Measurements from ENCODE around the gene ASCC3.

Gene ASCC3

DNA sequence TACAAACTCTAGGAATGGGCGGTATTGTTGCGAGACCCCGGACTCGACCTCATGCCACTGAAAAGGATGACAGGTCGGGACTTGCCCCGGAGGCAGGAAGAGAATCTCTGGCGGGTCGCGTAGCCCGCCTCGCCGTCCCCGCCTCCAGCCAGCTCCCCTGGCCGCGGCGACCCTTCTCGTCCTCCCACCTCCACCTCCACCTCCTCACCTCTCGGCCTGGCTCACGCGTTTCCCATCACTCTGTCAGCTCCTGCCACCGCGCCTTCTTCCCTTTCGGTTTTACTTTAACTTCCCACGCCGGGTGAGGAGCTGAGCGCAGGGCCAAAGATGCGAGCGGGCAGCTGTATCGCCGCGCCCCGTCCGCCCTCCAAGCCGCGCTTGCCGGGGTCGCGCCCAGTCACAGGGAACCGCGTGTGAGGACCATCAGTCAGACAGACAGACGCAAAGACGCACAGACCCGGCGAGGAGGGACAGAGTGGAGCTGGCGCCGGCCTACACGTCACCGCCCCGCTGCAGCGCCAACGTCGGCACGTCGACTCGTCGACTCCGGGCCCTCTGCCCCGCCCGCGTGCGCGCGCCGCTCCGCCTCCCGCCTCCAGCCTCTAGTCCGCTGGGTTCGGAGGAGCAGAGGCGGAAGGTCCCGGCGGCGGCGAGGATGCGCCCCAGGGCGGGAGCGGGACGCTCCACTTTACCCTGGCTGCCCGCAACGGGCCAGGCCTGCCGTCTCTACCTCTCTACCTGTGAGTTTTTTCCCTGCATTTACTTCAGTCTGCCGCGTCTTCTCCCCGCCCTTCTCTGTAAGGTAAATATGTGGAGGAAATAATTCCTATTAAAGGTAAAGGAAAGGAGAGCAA is at the start of gene ASCC3:
Gene ASCC3, minus strand, starts transcription at position 477 of the 854 bp plus-strand sequence. CDS start 13,332 bp downstream, outside the sequence.
- Mint-ChIP-seq H3K4me1 (ENCODE audit: low read depth) (peaks cover 49% of the 10 kb centered on the region), H3K27me3 (no peaks in the 10 kb centered on the region), H3K36me3 (ENCODE audit: low read depth) (peaks cover 44% of the 10 kb centered on the region), H3K27ac (peak within 1 kb of the TSS; percentile 100), H3K9me3 (no peaks in the 10 kb centered on the region), H3K4me3 (peak within 1 kb of the TSS; percentile 100)
- peak; percentile 95 for DNase-seq

DNA sequence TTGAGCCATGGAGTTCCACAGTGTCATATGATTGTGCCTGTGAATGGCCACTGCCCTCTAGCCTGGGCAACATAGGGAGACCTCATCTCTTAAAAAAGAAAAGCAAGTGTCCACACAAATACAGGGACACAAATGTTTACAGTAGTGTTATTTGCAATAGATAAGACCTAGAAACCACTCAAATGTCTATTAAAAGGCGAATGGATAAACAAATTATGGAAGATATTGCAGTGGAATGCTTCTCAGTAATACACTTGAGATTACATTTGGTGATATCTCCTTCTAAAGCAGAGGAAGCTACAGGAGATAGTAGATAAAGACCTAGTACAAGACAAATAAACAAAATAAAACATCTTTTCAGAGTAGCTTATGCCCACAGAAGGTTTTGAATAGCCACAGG is 44.6 kb upstream of the ASCC3 start:
- Mint-ChIP-seq H3K36me3 (ENCODE audit: low read depth) (no peaks in the 10 kb centered on the region), H3K27me3 (peaks cover 21% of the 10 kb centered on the region), H3K4me1 (ENCODE audit: low read depth) (no peaks in the 10 kb centered on the region)

DNA sequence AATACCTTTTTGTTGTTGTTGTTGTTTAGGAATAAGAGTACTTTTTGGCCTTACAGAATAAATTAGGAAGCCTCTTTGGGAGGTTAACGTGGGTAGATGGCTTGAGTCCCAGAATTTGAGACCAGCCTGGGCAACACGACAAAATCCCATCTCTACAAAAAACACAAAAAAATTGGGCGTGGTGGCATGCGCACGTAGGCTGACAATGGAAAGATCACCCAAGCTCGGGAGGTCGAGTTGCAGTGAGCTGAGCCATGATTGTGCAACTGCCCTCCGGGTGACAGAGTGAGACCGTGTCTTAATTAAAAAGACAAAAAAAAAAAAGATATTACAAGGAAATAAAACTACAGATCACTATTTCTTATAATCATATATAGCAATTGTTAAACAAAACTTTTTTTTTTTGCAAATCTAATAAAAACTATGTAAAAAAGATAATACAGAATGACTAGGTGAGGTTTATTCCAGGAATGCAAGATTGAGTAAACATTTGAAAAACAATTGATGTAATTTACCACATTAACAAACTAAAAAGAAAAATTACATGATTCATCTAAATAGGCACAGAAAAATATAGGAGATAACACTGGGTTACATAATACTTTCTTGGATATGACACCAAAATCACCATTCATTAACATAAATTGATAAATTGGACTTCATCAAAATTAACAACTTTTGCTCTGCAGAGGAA is 43.6 kb upstream of the ASCC3 start:
- Mint-ChIP-seq H3K4me1 (ENCODE audit: low read depth) (no peaks in the 10 kb centered on the region), H3K9me3 (no peaks in the 10 kb centered on the region), H3K27me3 (peaks cover 29% of the 10 kb centered on the region), H3K27ac (no peak overlapping the region), H3K36me3 (ENCODE audit: low read depth) (no peaks in the 10 kb centered on the region), H3K4me3 (no peak overlapping the region)
- no peak for DNase-seq

More for the DNA sequence above, 44.6 kb upstream of the ASCC3 start:
- no peaks in the 10 kb centered on the region for H3K9me3 Mint-ChIP-seq
- H3K27ac Mint-ChIP-seq = no peak overlapping the region
- no peak for DNase-seq
- H3K4me3 Mint-ChIP-seq = no peak overlapping the region

DNA sequence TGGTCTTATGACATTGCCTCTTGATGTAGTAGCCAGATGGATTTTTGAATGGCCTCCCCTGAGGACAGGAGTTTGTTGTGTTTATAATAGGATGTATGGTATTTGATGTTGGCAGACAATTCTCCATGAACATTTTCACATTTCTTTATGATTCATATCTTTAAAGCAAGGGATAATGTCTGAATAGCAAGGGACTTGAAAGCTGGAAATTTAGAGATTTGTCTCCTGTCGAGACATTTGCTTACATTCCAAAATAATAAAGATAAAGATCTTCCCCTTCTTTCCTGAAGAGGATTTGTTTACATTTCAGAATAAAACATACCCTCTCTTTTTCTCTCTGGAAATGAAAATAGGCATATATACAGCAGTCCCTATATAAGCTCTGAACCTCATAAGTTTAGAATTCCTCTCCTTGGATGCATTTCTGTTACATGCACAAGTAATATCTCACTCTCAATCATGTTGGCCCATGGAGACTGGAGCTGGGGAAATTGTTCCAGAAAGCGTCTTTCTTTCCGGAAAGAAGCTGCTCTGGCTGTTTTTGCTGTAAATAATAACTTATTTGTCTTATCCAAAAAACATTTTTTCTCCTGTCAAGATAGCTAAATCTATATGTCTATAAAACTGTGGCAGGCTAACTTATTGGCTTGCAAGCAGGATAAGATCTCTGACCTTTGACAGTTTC is 42.5 kb upstream of the ASCC3 start:
- peaks cover 34% of the 10 kb centered on the region for H3K27me3 Mint-ChIP-seq
- H3K4me3 Mint-ChIP-seq = no peak overlapping the region
- H3K27ac Mint-ChIP-seq = no peak overlapping the region
- H3K36me3 Mint-ChIP-seq (ENCODE audit: low read depth) = no peaks in the 10 kb centered on the region
- H3K4me1 Mint-ChIP-seq (ENCODE audit: low read depth) = no peaks in the 10 kb centered on the region
- no peak for DNase-seq
- H3K9me3 Mint-ChIP-seq = no peaks in the 10 kb centered on the region

- Mint-ChIP-seq H3K36me3 (ENCODE audit: low read depth) (no peaks in the 10 kb centered on the region), H3K4me3 (no peak overlapping the region), H3K9me3 (no peaks in the 10 kb centered on the region), H3K4me1 (ENCODE audit: low read depth) (no peaks in the 10 kb centered on the region), H3K27ac (no peak overlapping the region), H3K27me3 (peaks cover 38% of the 10 kb centered on the region)
- DNase-seq = no peak
Observed at GRCh38 chr6:100920028-100920605, 39.0 kb upstream of the ASCC3 start.

GRCh38 chr6:100918152-100918551 is 37.0 kb upstream of the ASCC3 start:
- no peak overlapping the region for H3K4me3 Mint-ChIP-seq
- DNase-seq = no peak
- no peak overlapping the region for H3K27ac Mint-ChIP-seq
- H3K27me3 Mint-ChIP-seq = peaks cover 46% of the 10 kb centered on the region
- no peaks in the 10 kb centered on the region for H3K9me3 Mint-ChIP-seq
- H3K4me1 Mint-ChIP-seq (ENCODE audit: low read depth) = no peaks in the 10 kb centered on the region
- no peaks in the 10 kb centered on the region for H3K36me3 Mint-ChIP-seq (ENCODE audit: low read depth)

DNA sequence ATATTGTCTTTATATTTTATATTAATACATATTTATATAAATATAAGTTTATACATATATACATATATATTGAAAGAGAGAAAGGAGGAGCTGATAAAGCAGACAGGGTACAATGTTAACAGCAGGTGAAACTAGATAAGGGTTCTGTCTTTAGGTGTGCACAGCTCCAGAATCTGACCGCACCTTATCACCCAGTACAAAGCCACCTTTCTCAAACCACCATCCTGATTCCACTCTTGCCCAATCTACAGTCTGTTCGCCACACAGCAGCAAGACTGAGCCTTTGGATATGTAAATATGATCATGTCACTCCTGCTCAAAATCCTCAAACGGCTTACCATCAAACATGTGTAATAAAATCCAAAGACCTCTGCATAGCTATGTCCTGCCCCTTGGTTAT is 34.7 kb upstream of the ASCC3 start:
- no peak for DNase-seq
- Mint-ChIP-seq H3K4me3 (no peak overlapping the region), H3K9me3 (no peaks in the 10 kb centered on the region), H3K4me1 (ENCODE audit: low read depth) (no peaks in the 10 kb centered on the region), H3K36me3 (ENCODE audit: low read depth) (no peaks in the 10 kb centered on the region), H3K27me3 (peaks cover 52% of the 10 kb centered on the region), H3K27ac (no peak overlapping the region)

- H3K27me3 Mint-ChIP-seq = peaks cover 39% of the 10 kb centered on the region
- H3K4me1 Mint-ChIP-seq (ENCODE audit: low read depth) = no peaks in the 10 kb centered on the region
- no peak overlapping the region for H3K4me3 Mint-ChIP-seq
- no peaks in the 10 kb centered on the region for H3K9me3 Mint-ChIP-seq
- H3K36me3 Mint-ChIP-seq (ENCODE audit: low read depth) = no peaks in the 10 kb centered on the region
- no peak overlapping the region for H3K27ac Mint-ChIP-seq
- DNase-seq = no peak
Observed at GRCh38 chr6:100913400-100914276, 32.5 kb upstream of the ASCC3 start.

GRCh38 chr6:100906325-100906724 is 25.2 kb upstream of the ASCC3 start:
- H3K4me1 Mint-ChIP-seq (ENCODE audit: low read depth) = no peaks in the 10 kb centered on the region
- H3K27me3 Mint-ChIP-seq = peaks cover 4% of the 10 kb centered on the region
- H3K9me3 Mint-ChIP-seq = no peaks in the 10 kb centered on the region
- no peak overlapping the region for H3K4me3 Mint-ChIP-seq
- H3K27ac Mint-ChIP-seq = no peak overlapping the region
- H3K36me3 Mint-ChIP-seq (ENCODE audit: low read depth) = no peaks in the 10 kb centered on the region
- no peak for DNase-seq

DNA sequence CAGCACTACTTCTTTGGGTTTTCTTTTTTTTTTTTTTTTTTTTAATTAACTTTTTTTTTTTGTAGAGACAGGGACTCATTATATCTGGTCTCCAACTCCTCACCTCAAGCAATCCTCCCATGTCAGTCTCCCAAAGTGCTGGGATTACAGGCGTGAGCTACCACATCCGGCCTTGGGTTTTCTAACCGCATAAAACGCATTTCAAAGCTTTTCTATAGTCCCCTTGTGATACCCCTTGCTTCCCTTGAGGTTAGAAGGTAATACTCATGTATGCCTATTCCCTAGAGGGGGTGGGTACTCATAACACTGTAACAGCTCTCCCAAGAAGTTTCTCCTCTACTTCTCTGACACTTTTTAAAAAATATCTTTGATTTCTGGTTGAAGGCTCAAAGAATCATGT is 23.9 kb upstream of the ASCC3 start:
- no peak overlapping the region for H3K4me3 Mint-ChIP-seq
- no peak for DNase-seq
- no peaks in the 10 kb centered on the region for H3K36me3 Mint-ChIP-seq (ENCODE audit: low read depth)
- no peaks in the 10 kb centered on the region for H3K27me3 Mint-ChIP-seq
- H3K4me1 Mint-ChIP-seq (ENCODE audit: low read depth) = no peaks in the 10 kb centered on the region
- no peaks in the 10 kb centered on the region for H3K9me3 Mint-ChIP-seq
- no peak overlapping the region for H3K27ac Mint-ChIP-seq

DNA sequence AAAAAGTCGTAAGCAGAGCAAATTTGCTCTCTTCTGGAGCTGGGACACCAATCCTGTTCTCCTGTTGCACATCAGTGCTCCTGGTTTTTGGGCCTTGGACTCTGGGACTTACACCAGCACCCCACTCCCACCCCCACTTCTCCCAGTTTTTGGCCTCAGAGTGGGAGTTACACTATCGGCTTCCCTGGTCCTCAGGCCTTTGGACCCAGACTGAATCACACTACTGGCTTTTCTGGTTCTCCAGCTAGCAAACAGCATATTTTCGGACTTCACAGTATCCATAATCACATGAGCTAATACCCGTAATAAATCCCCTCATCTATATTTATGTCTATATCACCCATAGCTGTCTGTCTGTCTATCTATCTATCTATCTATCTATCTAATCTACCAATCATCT is 23.2 kb upstream of the ASCC3 start:
- no peaks in the 10 kb centered on the region for H3K36me3 Mint-ChIP-seq (ENCODE audit: low read depth)
- no peak for DNase-seq
- no peak overlapping the region for H3K4me3 Mint-ChIP-seq

DNA sequence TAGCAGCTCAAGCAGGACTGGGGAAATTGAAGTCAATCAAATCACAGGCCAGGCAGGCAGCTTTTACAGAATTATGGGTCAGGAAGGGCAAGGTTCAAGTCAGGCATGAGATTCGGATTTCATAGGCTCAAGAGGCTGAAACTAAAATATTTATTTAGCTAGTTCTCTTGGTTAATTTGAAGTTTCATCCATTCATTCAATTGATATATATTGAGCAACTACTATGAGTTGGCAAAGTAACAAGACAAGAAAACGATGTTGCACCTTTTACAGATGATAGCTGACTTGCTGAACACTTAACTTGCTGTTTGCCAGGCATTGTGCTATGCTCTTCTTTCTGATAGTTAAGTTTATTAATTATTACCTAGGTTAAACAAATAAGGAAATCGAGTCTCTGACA is 20.5 kb upstream of the ASCC3 start:
- Mint-ChIP-seq H3K4me1 (ENCODE audit: low read depth) (no peaks in the 10 kb centered on the region), H3K27me3 (no peaks in the 10 kb centered on the region)

More for the DNA sequence above, 23.2 kb upstream of the ASCC3 start:
- H3K4me1 Mint-ChIP-seq (ENCODE audit: low read depth) = no peaks in the 10 kb centered on the region
- H3K9me3 Mint-ChIP-seq = no peaks in the 10 kb centered on the region
- no peak overlapping the region for H3K27ac Mint-ChIP-seq
- no peaks in the 10 kb centered on the region for H3K27me3 Mint-ChIP-seq

DNA sequence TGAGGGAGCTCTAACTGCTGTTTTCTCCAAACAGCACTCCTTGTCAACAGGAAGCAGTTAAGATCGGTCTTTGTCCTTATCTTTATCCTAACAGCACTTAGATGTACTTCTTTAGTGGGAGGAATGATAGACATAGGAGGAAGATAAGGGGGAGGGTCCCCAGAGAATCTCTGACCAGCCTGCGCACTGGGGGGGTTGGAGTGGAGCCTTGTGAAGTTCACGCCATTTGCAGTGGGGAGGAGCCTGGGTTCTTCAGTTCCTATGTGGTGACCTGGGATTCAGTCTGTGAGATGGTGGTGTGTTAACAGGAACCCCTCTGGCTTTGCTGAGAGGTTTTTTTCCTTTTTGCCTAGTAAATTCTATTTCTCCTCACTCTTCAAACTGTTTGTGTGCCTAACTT is 18.1 kb upstream of the ASCC3 start:
- Mint-ChIP-seq H3K4me1 (ENCODE audit: low read depth) (no peaks in the 10 kb centered on the region), H3K4me3 (no peak overlapping the region), H3K27me3 (no peaks in the 10 kb centered on the region), H3K9me3 (no peaks in the 10 kb centered on the region), H3K27ac (no peak overlapping the region), H3K36me3 (ENCODE audit: low read depth) (no peaks in the 10 kb centered on the region)
- no peak for DNase-seq

More for the DNA sequence above, 20.5 kb upstream of the ASCC3 start:
- DNase-seq = no peak
- Mint-ChIP-seq H3K27ac (no peak overlapping the region), H3K4me3 (no peak overlapping the region), H3K36me3 (ENCODE audit: low read depth) (no peaks in the 10 kb centered on the region), H3K9me3 (no peaks in the 10 kb centered on the region)

DNA sequence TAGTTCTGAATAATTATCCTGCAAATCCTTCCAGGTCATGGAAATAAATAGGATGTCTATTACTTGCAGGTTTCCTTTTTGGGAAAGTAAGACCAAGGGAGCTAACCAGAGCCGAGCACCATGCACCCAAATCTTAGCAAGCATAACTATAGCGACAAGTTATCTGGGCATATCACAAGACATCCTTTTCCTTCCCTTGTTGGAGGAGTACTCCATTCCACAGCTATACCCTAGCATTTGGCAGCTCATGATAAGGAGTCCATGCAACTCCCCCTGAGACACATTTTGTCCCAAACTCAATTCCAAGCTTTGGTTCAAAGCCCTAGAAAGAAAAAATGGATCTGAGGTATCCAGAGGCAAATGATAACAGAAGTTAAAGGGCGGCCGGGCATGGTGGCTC is 16.5 kb upstream of the ASCC3 start:
- no peaks in the 10 kb centered on the region for H3K9me3 Mint-ChIP-seq
- DNase-seq = no peak
- H3K4me3 Mint-ChIP-seq = no peak overlapping the region
- no peaks in the 10 kb centered on the region for H3K27me3 Mint-ChIP-seq
- H3K27ac Mint-ChIP-seq = no peak overlapping the region
- H3K36me3 Mint-ChIP-seq (ENCODE audit: low read depth) = no peaks in the 10 kb centered on the region
- no peaks in the 10 kb centered on the region for H3K4me1 Mint-ChIP-seq (ENCODE audit: low read depth)
